ENCODE measurements around the gene ACCSL. TPM values are rescaled to one million over a fixed set of nuclear protein-coding genes. Genes with fewer than 3 reads are reported as not detected.
A peak's percentile ranks its signal among the peaks of the same experiment; 100 is the strongest.

ACCSL gene
- total RNA-seq, 2 donors from 2014 or later = not detected

GRCh38 chr11:44029507-44029845 is 18.3 kb upstream of the ACCSL start:
- Histone ChIP-seq H3K4me3 (no peak overlapping the region), H3K9me3 (peaks cover 9% of the 10 kb centered on the region), H3K36me3 (no peaks in the 10 kb centered on the region), H3K27ac (peak overlapping the region; percentile 40 to 52), H3K4me1 (ENCODE audit: control insufficient read depth in 1 of 2, low read depth in 2 of 2) (peaks cover 30 to 49% of the 10 kb centered on the region in 2 donors), H3K27me3 (replicated peaks; ENCODE audit: insufficient read depth) (no peaks in the 10 kb centered on the region)
- no peak for TF ChIP-seq CTCF (IDR thresholded peaks at IDR 0.05)
- ATAC-seq (ENCODE audit: insufficient number of reproducible peaks, low FRiP score, low read depth) (no peak), DNase-seq (ENCODE audit: low spot score) (no peak)

- peaks cover 9% of the 10 kb centered on the region for H3K9me3 ChIP-seq
- TF ChIP-seq CTCF (IDR thresholded peaks at IDR 0.05) = no peak
- H3K27ac ChIP-seq = peak overlapping the region; percentile 89 to 93
- ATAC-seq (ENCODE audit: insufficient number of reproducible peaks, low FRiP score, low read depth) = peak; percentile 64
- no peaks in the 10 kb centered on the region for H3K36me3 ChIP-seq
- H3K4me1 ChIP-seq (ENCODE audit: control insufficient read depth in 1 of 2, low read depth in 2 of 2) = peaks cover 30 to 49% of the 10 kb centered on the region in 2 donors
- no peak for DNase-seq (ENCODE audit: low spot score)
- no peaks in the 10 kb centered on the region for H3K27me3 ChIP-seq (replicated peaks; ENCODE audit: insufficient read depth)
- peak overlapping the region; percentile 5 for H3K4me3 ChIP-seq
Observed at GRCh38 chr11:44029977-44030911, 17.5 kb upstream of the ACCSL start.

GRCh38 chr11:44030996-44031395 is 16.8 kb upstream of the ACCSL start:
- Histone ChIP-seq H3K36me3 (no peaks in the 10 kb centered on the region), H3K4me3 (no peak overlapping the region), H3K4me1 (ENCODE audit: control insufficient read depth in 1 of 2, low read depth in 2 of 2) (peaks cover 30 to 49% of the 10 kb centered on the region in 2 donors), H3K9me3 (peaks cover 3% of the 10 kb centered on the region), H3K27ac (peak overlapping the region; percentile 89 to 93), H3K27me3 (replicated peaks; ENCODE audit: insufficient read depth) (no peaks in the 10 kb centered on the region)
- TF ChIP-seq CTCF (IDR thresholded peaks at IDR 0.05) = no peak
- no peak for DNase-seq (ENCODE audit: low spot score)
- no peak for ATAC-seq (ENCODE audit: insufficient number of reproducible peaks, low FRiP score, low read depth)

- Histone ChIP-seq H3K9me3 (no peaks in the 10 kb centered on the region), H3K4me1 (ENCODE audit: control insufficient read depth in 1 of 2, low read depth in 2 of 2) (peaks cover 30 to 54% of the 10 kb centered on the region in 2 donors), H3K36me3 (no peaks in the 10 kb centered on the region), H3K27ac (peak overlapping the region; percentile 89 to 93), H3K4me3 (no peak overlapping the region), H3K27me3 (replicated peaks; ENCODE audit: insufficient read depth) (no peaks in the 10 kb centered on the region)
- TF ChIP-seq CTCF (IDR thresholded peaks at IDR 0.05) = no peak
- ATAC-seq (ENCODE audit: insufficient number of reproducible peaks, low FRiP score, low read depth) = no peak
- DNase-seq (ENCODE audit: low spot score) = no peak
Observed at GRCh38 chr11:44031549-44031948, 16.2 kb upstream of the ACCSL start.

- H3K4me1 ChIP-seq (ENCODE audit: control insufficient read depth in 1 of 2, low read depth in 2 of 2) = peaks cover 30 to 61% of the 10 kb centered on the region in 2 donors
- no peaks in the 10 kb centered on the region for H3K27me3 ChIP-seq (replicated peaks; ENCODE audit: insufficient read depth)
- peak overlapping the region; percentile 5 for H3K4me3 ChIP-seq
- peak overlapping the region; percentile 89 to 93 for H3K27ac ChIP-seq
- no peaks in the 10 kb centered on the region for H3K9me3 ChIP-seq
- H3K36me3 ChIP-seq = no peaks in the 10 kb centered on the region
- peak; percentile 70 for DNase-seq (ENCODE audit: low spot score)
- ATAC-seq (ENCODE audit: insufficient number of reproducible peaks, low FRiP score, low read depth) = peak; percentile 44
- no peak for TF ChIP-seq CTCF (IDR thresholded peaks at IDR 0.05)
Observed at GRCh38 chr11:44032299-44033085, 15.3 kb upstream of the ACCSL start.
